Measurements from ENCODE around the gene ZNF629.

ZNF629 gene

DNA sequence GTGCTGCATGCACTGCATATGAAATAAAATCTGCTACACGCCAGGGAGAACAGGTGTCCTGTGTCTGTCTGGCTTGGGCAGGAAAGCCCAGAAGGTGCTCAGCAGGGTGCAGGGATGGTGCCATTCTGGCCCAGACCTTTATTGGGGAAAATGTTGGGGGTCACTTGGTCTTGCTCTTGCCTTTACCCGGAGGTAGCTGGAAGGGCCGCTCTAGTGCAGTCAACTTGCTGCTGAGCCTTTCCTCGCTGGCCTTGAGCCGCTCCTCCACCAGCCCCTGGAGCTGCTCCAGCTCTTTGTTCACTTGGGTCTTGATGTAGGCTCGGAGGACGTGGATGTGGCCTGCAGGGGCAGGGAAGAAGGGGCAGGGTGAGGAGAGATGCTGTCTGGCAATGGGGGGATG lies 29.7 kb downstream of the ZNF629 start:
- H3K36me3 ChIP-seq (replicated peaks): peaks cover 27% of the 10 kb centered on the region
- in situ Hi-C loops (cut with HindIII; ENCODE audit: low pct_ligation_motif_present, low sequenced_read_pairs): no loop called here
- no peak overlapping the region for H3K4me3 ChIP-seq (ENCODE audit: low read depth, low read length)
- no peaks in the 10 kb centered on the region for H3K27me3 ChIP-seq (replicated peaks)
- no peak overlapping the region for H3K27ac ChIP-seq
- TF ChIP-seq, protein P1, sequence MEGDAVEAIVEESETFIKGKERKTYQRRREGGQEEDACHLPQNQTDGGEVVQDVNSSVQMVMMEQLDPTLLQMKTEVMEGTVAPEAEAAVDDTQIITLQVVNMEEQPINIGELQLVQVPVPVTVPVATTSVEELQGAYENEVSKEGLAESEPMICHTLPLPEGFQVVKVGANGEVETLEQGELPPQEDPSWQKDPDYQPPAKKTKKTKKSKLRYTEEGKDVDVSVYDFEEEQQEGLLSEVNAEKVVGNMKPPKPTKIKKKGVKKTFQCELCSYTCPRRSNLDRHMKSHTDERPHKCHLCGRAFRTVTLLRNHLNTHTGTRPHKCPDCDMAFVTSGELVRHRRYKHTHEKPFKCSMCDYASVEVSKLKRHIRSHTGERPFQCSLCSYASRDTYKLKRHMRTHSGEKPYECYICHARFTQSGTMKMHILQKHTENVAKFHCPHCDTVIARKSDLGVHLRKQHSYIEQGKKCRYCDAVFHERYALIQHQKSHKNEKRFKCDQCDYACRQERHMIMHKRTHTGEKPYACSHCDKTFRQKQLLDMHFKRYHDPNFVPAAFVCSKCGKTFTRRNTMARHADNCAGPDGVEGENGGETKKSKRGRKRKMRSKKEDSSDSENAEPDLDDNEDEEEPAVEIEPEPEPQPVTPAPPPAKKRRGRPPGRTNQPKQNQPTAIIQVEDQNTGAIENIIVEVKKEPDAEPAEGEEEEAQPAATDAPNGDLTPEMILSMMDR (IDR thresholded peaks at IDR 0.05; ENCODE audit: low read depth, low read length, missing control alignments): no peak
- DNase-seq: no peak

DNA sequence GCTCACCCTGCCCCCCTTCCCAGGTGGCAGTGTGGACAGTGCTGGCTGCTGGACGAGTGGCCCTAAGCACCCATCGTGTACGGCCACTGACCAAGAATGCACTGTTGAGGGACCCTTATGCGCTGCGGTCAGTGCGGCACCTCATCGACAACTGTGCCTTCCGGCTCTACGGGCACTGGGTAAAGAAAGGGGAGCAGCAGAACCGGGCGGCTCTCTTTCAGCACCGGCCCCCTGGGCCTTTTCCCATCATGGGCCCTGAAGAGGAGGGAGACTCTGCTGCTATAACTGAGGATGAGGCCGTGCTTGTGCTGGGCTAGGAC lies 30.3 kb downstream of the ZNF629 start:
- TF ChIP-seq, protein P1 (IDR thresholded peaks at IDR 0.05; ENCODE audit: low read depth, low read length, missing control alignments): no peak
- Histone ChIP-seq H3K4me3 (ENCODE audit: low read depth, low read length) (no peak overlapping the region), H3K27ac (no peak overlapping the region), H3K27me3 (replicated peaks) (no peaks in the 10 kb centered on the region), H3K36me3 (replicated peaks) (peaks cover 27% of the 10 kb centered on the region)
- in situ Hi-C loops (cut with HindIII; ENCODE audit: low pct_ligation_motif_present, low sequenced_read_pairs): no loop called here
- DNase-seq: no peak

DNA sequence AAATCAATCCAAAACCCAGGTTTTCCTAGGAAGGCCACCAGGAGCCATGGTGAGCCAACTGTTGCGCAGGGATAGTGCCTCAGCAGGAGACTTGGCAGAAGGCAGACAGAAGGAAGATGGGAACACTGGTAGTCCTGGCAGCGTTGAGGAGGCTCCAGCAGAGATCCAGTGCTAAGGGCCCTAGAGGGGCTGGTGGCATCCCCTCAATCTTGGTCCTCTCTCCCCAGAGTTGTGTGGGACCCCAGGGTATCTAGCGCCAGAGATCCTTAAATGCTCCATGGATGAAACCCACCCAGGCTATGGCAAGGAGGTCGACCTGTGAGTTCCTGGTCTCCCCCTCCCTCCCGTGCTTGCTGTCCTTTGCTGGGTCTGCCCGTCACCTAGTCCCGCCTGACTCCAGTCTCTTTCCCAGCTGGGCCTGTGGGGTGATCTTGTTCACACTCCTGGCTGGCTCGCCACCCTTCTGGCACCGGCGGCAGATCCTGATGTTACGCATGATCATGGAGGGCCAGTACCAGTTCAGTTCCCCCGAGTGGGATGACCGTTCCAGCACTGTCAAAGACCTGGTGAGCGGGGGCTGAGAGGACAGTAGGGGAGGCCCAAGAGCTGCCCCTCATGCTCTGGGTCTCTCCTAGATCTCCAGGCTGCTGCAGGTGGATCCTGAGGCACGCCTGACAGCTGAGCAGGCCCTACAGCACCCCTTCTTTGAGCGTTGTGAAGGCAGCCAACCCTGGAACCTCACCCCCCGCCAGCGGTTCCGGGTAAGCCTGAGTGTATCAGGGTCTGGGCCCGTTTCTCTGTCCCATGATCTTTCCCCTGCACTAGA lies 30.8 kb downstream of the ZNF629 start:
- H3K36me3 ChIP-seq (replicated peaks): peaks cover 31% of the 10 kb centered on the region
- H3K4me3 ChIP-seq (ENCODE audit: low read depth, low read length): no peak overlapping the region
- no peaks in the 10 kb centered on the region for H3K27me3 ChIP-seq (replicated peaks)
- DNase-seq: no peak
- in situ Hi-C loops (cut with HindIII; ENCODE audit: low pct_ligation_motif_present, low sequenced_read_pairs): no loop called here
- no peak overlapping the region for H3K27ac ChIP-seq
- TF ChIP-seq, protein P1 (IDR thresholded peaks at IDR 0.05; ENCODE audit: low read depth, low read length, missing control alignments): no peak

DNA sequence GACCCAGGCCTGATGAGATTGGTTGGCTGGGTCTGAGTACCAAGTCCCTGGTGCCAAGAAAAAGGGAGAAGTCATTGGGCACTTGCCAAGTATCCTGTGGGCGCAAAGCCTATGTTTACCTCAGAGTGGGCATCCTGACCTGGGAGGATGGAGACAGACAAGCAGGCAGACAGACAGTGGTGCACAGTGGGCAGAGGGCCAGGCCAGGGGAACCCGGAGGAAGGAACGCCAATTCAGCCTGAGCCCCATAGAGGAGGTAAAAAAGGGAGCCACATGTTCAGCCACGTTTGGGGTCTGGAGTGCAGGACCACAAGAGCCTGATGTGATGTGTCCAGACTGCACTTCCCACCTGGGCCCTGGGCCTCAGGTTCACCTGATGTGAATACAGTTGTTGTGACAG lies 33.4 kb downstream of the ZNF629 start:
- Histone ChIP-seq H3K36me3 (replicated peaks) (peaks cover 33% of the 10 kb centered on the region), H3K4me3 (ENCODE audit: low read depth, low read length) (no peak overlapping the region), H3K27ac (no peak overlapping the region), H3K27me3 (replicated peaks) (no peaks in the 10 kb centered on the region)
- in situ Hi-C loops (cut with HindIII; ENCODE audit: low pct_ligation_motif_present, low sequenced_read_pairs): no loop called here
- DNase-seq: no peak
- TF ChIP-seq, protein P1 (IDR thresholded peaks at IDR 0.05; ENCODE audit: low read depth, low read length, missing control alignments): no peak

DNA sequence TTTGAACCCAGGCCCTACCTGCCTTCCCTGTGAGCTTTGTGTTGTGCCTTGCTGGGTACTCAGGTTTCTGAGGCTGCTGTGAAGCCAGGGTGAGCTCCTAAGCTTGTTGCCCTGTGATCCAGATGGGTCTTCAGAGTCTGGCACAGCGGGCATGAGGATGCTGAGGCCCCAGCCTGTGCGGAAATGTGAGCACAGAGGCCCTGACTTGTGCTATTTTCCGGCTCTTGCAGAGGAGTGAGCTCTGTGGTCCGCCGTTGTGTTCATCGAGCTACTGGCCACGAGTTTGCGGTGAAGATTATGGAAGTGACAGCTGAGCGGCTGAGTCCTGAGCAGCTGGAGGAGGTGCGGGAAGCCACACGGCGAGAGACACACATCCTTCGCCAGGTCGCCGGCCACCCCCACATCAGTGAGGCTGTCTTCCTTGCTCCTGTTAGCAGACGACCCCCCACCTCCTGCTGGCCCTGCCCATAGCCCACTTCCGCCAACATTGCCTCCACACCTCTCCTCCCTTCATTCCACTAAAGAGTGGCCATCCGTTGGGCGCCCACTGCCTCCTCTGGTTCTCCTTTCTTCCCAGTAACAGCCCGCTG lies 36.0 kb downstream of the ZNF629 start:
- TF ChIP-seq, protein P1 (IDR thresholded peaks at IDR 0.05; ENCODE audit: low read depth, low read length, missing control alignments): no peak
- H3K36me3 ChIP-seq (replicated peaks): peaks cover 24% of the 10 kb centered on the region

More for the DNA sequence above, 36.0 kb downstream of the ZNF629 start:
- no peaks in the 10 kb centered on the region for H3K27me3 ChIP-seq (replicated peaks)
- no peak overlapping the region for H3K4me3 ChIP-seq (ENCODE audit: low read depth, low read length)
- no peak overlapping the region for H3K27ac ChIP-seq
- in situ Hi-C loops (cut with HindIII; ENCODE audit: low pct_ligation_motif_present, low sequenced_read_pairs): no loop called here
- DNase-seq: no peak

Data from brain microvascular endothelial cell (primary cell).